H9 (cell line): ENCODE results near the gene BTG4. TPM values are rescaled to one million over a fixed set of nuclear protein-coding genes. Genes with fewer than 3 reads are reported as not detected.

Experiments used
- DNase-seq: peaks from one replicate; pipeline ENCODE4 v3.0.0-alpha.2; 2017
- H2AFZ ChIP-seq: one replicate; pipeline ENCODE4 v1.6.1; 2013; ENCODE audit warnings: mild to moderate bottlenecking, low read length, control low read depth, moderate library complexity
- H2AK5ac ChIP-seq: 2 replicates; pipeline ENCODE4 v1.6.1; 2013; ENCODE audit warnings: low read length, control low read depth, mixed read lengths; ENCODE audit not compliant: insufficient read length
- H2BK120ac ChIP-seq: one replicate; pipeline ENCODE4 v1.6.1; 2013; ENCODE audit warnings: low read depth, mild to moderate bottlenecking, low read length, control low read depth, inconsistent platforms; ENCODE audit not compliant: poor library complexity, severe bottlenecking
- H2BK12ac ChIP-seq: 2 replicates; pipeline ENCODE4 v1.6.1; 2013; ENCODE audit warnings: low read length, control low read depth, mixed read lengths, low read depth; ENCODE audit not compliant: insufficient read length
- H2BK15ac ChIP-seq: 2 replicates; pipeline ENCODE4 v1.6.1; 2013; ENCODE audit warnings: low read depth, low read length, control low read depth
- H2BK20ac ChIP-seq: one replicate; pipeline ENCODE4 v1.6.1; 2013; ENCODE audit warnings: low read depth, mild to moderate bottlenecking, low read length, control low read depth, inconsistent platforms; ENCODE audit not compliant: poor library complexity, severe bottlenecking
- H2BK5ac ChIP-seq: 2 replicates; pipeline ENCODE4 v1.6.1; 2013; ENCODE audit warnings: low read length, control low read depth, mixed read lengths; ENCODE audit not compliant: insufficient read length
- H3K14ac ChIP-seq: 2 replicates; pipeline ENCODE4 v1.6.1; 2013; ENCODE audit warnings: low read length, control low read depth; ENCODE audit not compliant: insufficient read depth
- H3K18ac ChIP-seq: 2 replicates; pipeline ENCODE4 v1.6.1; 2013; ENCODE audit warnings: low read depth, mild to moderate bottlenecking, mixed read lengths, low read length, control low read depth; ENCODE audit not compliant: insufficient read length
- H3K23ac ChIP-seq: 2 replicates; pipeline ENCODE4 v1.6.1; 2013; ENCODE audit warnings: low read length, control low read depth, mixed read lengths, low read depth; ENCODE audit not compliant: insufficient read length
- H3K23me2 ChIP-seq: 2 replicates; pipeline ENCODE4 v1.6.1; 2013; ENCODE audit warnings: low read depth, mild to moderate bottlenecking, mixed read lengths, low read length, control low read depth; ENCODE audit not compliant: insufficient read length, poor library complexity, severe bottlenecking
- H3K27ac ChIP-seq: 2 replicates; pipeline ENCODE4 v1.5.1; 2013; ENCODE audit warnings: low read length, control low read depth, mixed read lengths, low read depth; ENCODE audit not compliant: insufficient read length
- H3K27me3 ChIP-seq: 2 replicates; pipeline ENCODE4 v1.6.1; 2013; ENCODE audit warnings: low read length, control low read depth, inconsistent platforms; ENCODE audit not compliant: insufficient read depth
- H3K4ac ChIP-seq: 2 replicates; pipeline ENCODE4 v1.6.1; 2013; ENCODE audit warnings: low read depth, mild to moderate bottlenecking, control low read depth, inconsistent platforms, low read length, moderate library complexity
- H3K4me1 ChIP-seq: 2 replicates; pipeline ENCODE4 v1.6.1; 2013; ENCODE audit warnings: low read length, control low read depth, inconsistent platforms; ENCODE audit not compliant: insufficient read depth
- H3K4me2 ChIP-seq: 2 replicates; pipeline ENCODE4 v1.6.1; 2013; ENCODE audit warnings: low read length, control low read depth, mixed read lengths; ENCODE audit not compliant: insufficient read length, insufficient read depth
- H3K56ac ChIP-seq: 2 replicates; pipeline ENCODE4 v1.6.1; 2013; ENCODE audit warnings: low read depth, mild to moderate bottlenecking, mixed read lengths, low read length, control low read depth; ENCODE audit not compliant: insufficient read length
- H3K79me1 ChIP-seq: 2 replicates; pipeline ENCODE4 v1.6.1; 2013; ENCODE audit warnings: low read depth, mild to moderate bottlenecking, moderate library complexity, low read length, control low read depth, inconsistent platforms; ENCODE audit not compliant: insufficient read depth, poor library complexity, severe bottlenecking
- H3K79me2 ChIP-seq: 2 replicates; pipeline ENCODE4 v1.6.1; 2013; ENCODE audit warnings: low read length, control low read depth, inconsistent platforms; ENCODE audit not compliant: insufficient read depth
- H3K9ac ChIP-seq: 2 replicates; pipeline ENCODE4 v1.6.1; 2013; ENCODE audit warnings: low read length, control low read depth, mixed read lengths; ENCODE audit not compliant: insufficient read length; ENCODE audit errors: extremely low read depth
- H3K9me3 ChIP-seq: one replicate; pipeline ENCODE4 v1.6.1; 2013; ENCODE audit warnings: low read depth, low read length, inconsistent platforms; ENCODE audit not compliant: control insufficient read depth
- H3T11ph ChIP-seq: one replicate; pipeline ENCODE4 v1.6.1; 2013; ENCODE audit warnings: mild to moderate bottlenecking, low read length, control low read depth, inconsistent platforms
- H4K20me1 ChIP-seq: one replicate; pipeline ENCODE4 v1.6.1; 2013; ENCODE audit not compliant: control insufficient read depth, insufficient read length, insufficient read depth
- H4K5ac ChIP-seq: 2 replicates; pipeline ENCODE4 v1.6.1; 2013; ENCODE audit warnings: low read depth, mild to moderate bottlenecking, mixed read lengths, low read length, control low read depth; ENCODE audit not compliant: insufficient read length
- H4K8ac ChIP-seq: replicated peaks from 2 replicates; pipeline ENCODE4 v1.6.1; 2013; ENCODE audit warnings: low read length, control low read depth, mixed read lengths, low read depth; ENCODE audit not compliant: insufficient read length
- H4K91ac ChIP-seq: 2 replicates; pipeline ENCODE4 v1.6.1; 2013; ENCODE audit warnings: low read depth, mild to moderate bottlenecking, moderate library complexity, mixed read lengths, low read length, control low read depth; ENCODE audit not compliant: insufficient read length
- H3K27ac Mint-ChIP-seq, 3 experiments: 2 replicates in 2 of 3; 3 replicates in 1 of 3; pipeline ENCODE4 v1.8.0; 2020 to 2021; ENCODE audit warnings: mixed read lengths in 3 of 3, mild to moderate bottlenecking in 1 of 3, moderate library complexity in 1 of 3
- H3K27me3 Mint-ChIP-seq: 2 replicates; pipeline ENCODE4 v1.8.0; 2021; ENCODE audit warnings: low read depth, mild to moderate bottlenecking, moderate library complexity, mixed read lengths
- H3K36me3 Mint-ChIP-seq, 3 experiments: 2 replicates in 2 of 3; 3 replicates in 1 of 3; pipeline ENCODE4 v1.8.0; 2020 to 2021; ENCODE audit warnings: low read depth in 3 of 3, mixed read lengths in 3 of 3; ENCODE audit not compliant: insufficient read depth in 1 of 3
- H3K4me1 Mint-ChIP-seq, 2 experiments: 2 replicates each; pipeline ENCODE4 v1.8.0; 2020; ENCODE audit warnings: mixed read lengths in 2 of 2
- H3K4me3 Mint-ChIP-seq, 2 experiments: 2 replicates in 1 of 2; 3 replicates in 1 of 2; pipeline ENCODE4 v1.8.0; 2020 to 2021; ENCODE audit warnings: mild to moderate bottlenecking in 2 of 2, mixed read lengths in 2 of 2, moderate library complexity in 1 of 2
- H3K9me3 Mint-ChIP-seq, 2 experiments: 2 replicates in 1 of 2; 3 replicates in 1 of 2; pipeline ENCODE4 v1.8.0; 2020; ENCODE audit warnings: mild to moderate bottlenecking in 2 of 2, mixed read lengths in 2 of 2, moderate library complexity in 1 of 2
- WGBS: extraction: QIAGEN DNeasy Blood & Tissue Kit; methylation state at CpG from one replicate; pipeline ENCODE4 v1.1.7; 2013; ENCODE audit warnings: missing lambda C conversion rate, low lambda C conversion rate, mixed read lengths; ENCODE audit not compliant: insufficient read length; ENCODE audit errors: extremely low coverage; 5-methylcytosine and 5-hydroxymethylcytosine counted together
- total RNA-seq: library from RNA; stranded (reverse); gene quantifications from 2 replicates; pipeline ENCODE4 v1.2.1, GENCODE V29; 2021
- TF ChIP-seq, protein P1 (sequence below): fragments of 200-600 bp; sonication (generic); conservative IDR thresholded peaks from 3 replicates; pipeline ENCODE4 v1.8.0; 2021; ENCODE audit warnings: antibody characterized with exemption, mild to moderate bottlenecking

BTG4 gene
- total RNA-seq, 1 experiment from 2014 or later = not detected

- H3K27me3 ChIP-seq = no peaks in the 10 kb centered on the region
- no peak overlapping the region for H2BK20ac ChIP-seq
- no peaks in the 10 kb centered on the region for H3K23me2 ChIP-seq
- no peak overlapping the region for H3K27ac Mint-ChIP-seq
- H3K36me3 Mint-ChIP-seq = no peaks in the 10 kb centered on the region
- no peaks in the 10 kb centered on the region for H3K4me1 ChIP-seq
- TF ChIP-seq, protein P1, sequence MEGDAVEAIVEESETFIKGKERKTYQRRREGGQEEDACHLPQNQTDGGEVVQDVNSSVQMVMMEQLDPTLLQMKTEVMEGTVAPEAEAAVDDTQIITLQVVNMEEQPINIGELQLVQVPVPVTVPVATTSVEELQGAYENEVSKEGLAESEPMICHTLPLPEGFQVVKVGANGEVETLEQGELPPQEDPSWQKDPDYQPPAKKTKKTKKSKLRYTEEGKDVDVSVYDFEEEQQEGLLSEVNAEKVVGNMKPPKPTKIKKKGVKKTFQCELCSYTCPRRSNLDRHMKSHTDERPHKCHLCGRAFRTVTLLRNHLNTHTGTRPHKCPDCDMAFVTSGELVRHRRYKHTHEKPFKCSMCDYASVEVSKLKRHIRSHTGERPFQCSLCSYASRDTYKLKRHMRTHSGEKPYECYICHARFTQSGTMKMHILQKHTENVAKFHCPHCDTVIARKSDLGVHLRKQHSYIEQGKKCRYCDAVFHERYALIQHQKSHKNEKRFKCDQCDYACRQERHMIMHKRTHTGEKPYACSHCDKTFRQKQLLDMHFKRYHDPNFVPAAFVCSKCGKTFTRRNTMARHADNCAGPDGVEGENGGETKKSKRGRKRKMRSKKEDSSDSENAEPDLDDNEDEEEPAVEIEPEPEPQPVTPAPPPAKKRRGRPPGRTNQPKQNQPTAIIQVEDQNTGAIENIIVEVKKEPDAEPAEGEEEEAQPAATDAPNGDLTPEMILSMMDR = no peak
- no peaks in the 10 kb centered on the region for H4K20me1 ChIP-seq
- H3K27ac ChIP-seq = no peak overlapping the region
- no peak overlapping the region for H4K5ac ChIP-seq
- H2AFZ ChIP-seq = no peak overlapping the region
- H3K4me2 ChIP-seq = no peak overlapping the region
- H2BK15ac ChIP-seq = no peak overlapping the region
- no peaks in the 10 kb centered on the region for H3K79me2 ChIP-seq
- H3K4me3 Mint-ChIP-seq = no peak overlapping the region
- H3K18ac ChIP-seq = no peak overlapping the region
- no CpG with 5 or more reads among the region's 1 CpG for WGBS
- no peak overlapping the region for H2BK5ac ChIP-seq
- no peaks in the 10 kb centered on the region; a peak in 1 of 4 replicates for H3K4me1 Mint-ChIP-seq
- no peak for DNase-seq
- H3K23ac ChIP-seq = no peak overlapping the region
- no peak overlapping the region for H3K14ac ChIP-seq
- H4K91ac ChIP-seq = no peak overlapping the region
- no peak overlapping the region for H2BK120ac ChIP-seq
- H3K9ac ChIP-seq = no peak overlapping the region
- no peaks in the 10 kb centered on the region for H3K9me3 Mint-ChIP-seq
- no peak overlapping the region for H3T11ph ChIP-seq
- H3K9me3 ChIP-seq = no peaks in the 10 kb centered on the region
- no peaks in the 10 kb centered on the region for H3K27me3 Mint-ChIP-seq
- H2BK12ac ChIP-seq = no peak overlapping the region
- no peak overlapping the region for H3K4ac ChIP-seq
- no peak overlapping the region for H2AK5ac ChIP-seq
- no peaks in the 10 kb centered on the region for H3K79me1 ChIP-seq
- no peak overlapping the region for H4K8ac ChIP-seq
- no peak overlapping the region for H3K56ac ChIP-seq
Observed at GRCh38 chr11:111525456-111525855, 13.3 kb upstream of the BTG4 start.
